Peyer's patch (tissue), 4 donors: Measurements from ENCODE around the gene HOXC11.

Experiments
- POLR2A ChIP-seq, 2 donors: fragments of 450-650 bp; IDR thresholded peaks; one replicate each; pipeline ENCODE4 v1.5.1; 2017; ENCODE audit warnings: antibody characterized with exemption in 2 of 2, mild to moderate bottlenecking in 2 of 2, moderate library complexity in 2 of 2
- TF ChIP-seq, protein P1 (sequence below), 6 experiments: fragments of 450-650 bp in 4 of 6; fragments of 200-600 bp in 2 of 6; sonication (generic) in 1 of 6; IDR thresholded peaks; one replicate each; pipeline ENCODE4 v1.5.1; 2017 to 2019; ENCODE audit warnings: antibody characterized with exemption in 6 of 6, mild to moderate bottlenecking in 3 of 6, moderate library complexity in 1 of 6

DNA sequence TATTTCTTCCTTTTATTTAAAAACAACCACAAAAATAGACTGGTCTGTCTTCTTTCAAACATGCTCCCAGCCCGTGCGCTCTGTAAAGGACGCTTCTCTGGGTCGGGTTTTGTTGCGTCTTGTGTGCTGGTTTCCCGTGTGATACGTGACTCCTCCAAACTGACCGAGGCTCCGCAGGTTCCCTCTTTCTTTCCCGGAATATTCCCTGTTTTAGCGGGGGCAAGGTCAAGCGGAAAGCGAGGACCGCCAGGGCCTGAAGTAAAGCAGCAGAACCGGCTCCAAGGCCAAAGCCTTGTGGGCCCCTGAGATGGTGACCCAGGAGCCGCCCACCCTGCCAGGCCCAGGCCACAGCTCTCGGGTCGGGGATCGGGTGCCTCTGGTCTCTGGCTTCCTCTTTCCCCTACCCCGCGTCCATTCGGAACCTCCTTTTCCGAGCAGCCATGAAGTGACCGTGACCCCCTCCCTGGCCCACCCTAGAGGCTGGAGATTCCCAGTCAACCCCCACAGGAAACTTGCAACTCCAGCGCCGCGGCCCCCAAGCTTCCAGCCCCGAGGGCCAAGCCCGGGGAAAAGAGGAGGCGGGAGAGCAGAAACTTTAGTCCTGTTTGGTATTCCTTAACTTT is 11.1 kb downstream of the HOXC11 start:
- TF ChIP-seq, protein P1, sequence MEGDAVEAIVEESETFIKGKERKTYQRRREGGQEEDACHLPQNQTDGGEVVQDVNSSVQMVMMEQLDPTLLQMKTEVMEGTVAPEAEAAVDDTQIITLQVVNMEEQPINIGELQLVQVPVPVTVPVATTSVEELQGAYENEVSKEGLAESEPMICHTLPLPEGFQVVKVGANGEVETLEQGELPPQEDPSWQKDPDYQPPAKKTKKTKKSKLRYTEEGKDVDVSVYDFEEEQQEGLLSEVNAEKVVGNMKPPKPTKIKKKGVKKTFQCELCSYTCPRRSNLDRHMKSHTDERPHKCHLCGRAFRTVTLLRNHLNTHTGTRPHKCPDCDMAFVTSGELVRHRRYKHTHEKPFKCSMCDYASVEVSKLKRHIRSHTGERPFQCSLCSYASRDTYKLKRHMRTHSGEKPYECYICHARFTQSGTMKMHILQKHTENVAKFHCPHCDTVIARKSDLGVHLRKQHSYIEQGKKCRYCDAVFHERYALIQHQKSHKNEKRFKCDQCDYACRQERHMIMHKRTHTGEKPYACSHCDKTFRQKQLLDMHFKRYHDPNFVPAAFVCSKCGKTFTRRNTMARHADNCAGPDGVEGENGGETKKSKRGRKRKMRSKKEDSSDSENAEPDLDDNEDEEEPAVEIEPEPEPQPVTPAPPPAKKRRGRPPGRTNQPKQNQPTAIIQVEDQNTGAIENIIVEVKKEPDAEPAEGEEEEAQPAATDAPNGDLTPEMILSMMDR (IDR thresholded peaks at IDR 0.05), result no peak
- no peak for TF ChIP-seq POLR2A (IDR thresholded peaks at IDR 0.05)
